Chondrocyte (in vitro differentiated cells): ENCODE results near the gene RXYLT1. TPM values are rescaled to one million over a fixed set of nuclear protein-coding genes. Genes with fewer than 3 reads are reported as not detected.

Experiments
- DNase-seq: peaks from one replicate; pipeline ENCODE4 v3.0.0; 2021; ENCODE audit warnings: mixed read lengths, low spot score
- H3K27ac Mint-ChIP-seq: one replicate; pipeline ENCODE4 v1.8.0; 2021; ENCODE audit warnings: mild to moderate bottlenecking, moderate library complexity, mixed read lengths; ENCODE audit not compliant: unreplicated experiment
- H3K27me3 Mint-ChIP-seq: 2 replicates; pipeline ENCODE4 v1.8.0; 2021; ENCODE audit warnings: low read depth, mixed read lengths
- H3K36me3 Mint-ChIP-seq: 2 replicates; pipeline ENCODE4 v1.8.0; 2021; ENCODE audit warnings: low read depth, mixed read lengths
- H3K4me1 Mint-ChIP-seq: 2 replicates; pipeline ENCODE4 v1.8.0; 2021; ENCODE audit warnings: low read depth, mild to moderate bottlenecking, mixed read lengths
- H3K4me3 Mint-ChIP-seq: one replicate; pipeline ENCODE4 v1.8.0; 2021; ENCODE audit warnings: mild to moderate bottlenecking, moderate library complexity, mixed read lengths; ENCODE audit not compliant: unreplicated experiment
- H3K9me3 Mint-ChIP-seq: 2 replicates; pipeline ENCODE4 v1.8.0; 2021; ENCODE audit warnings: low read depth, mixed read lengths
- CTCF ChIP-seq: fragments of 200-600 bp; sonication (generic); IDR thresholded peaks from 2 replicates; pipeline ENCODE4 v1.5.0; 2021; ENCODE audit warnings: antibody characterized with exemption, mild to moderate bottlenecking, moderate library complexity
- total RNA-seq: library from RNA; stranded (reverse); gene quantifications from 3 replicates; pipeline ENCODE4 v1.2.1, GENCODE V29; 2021

The RXYLT1 gene
- total RNA-seq, 1 donor from 2014 or later = 14.4 TPM

- H3K27ac Mint-ChIP-seq = no peak overlapping the region
- H3K36me3 Mint-ChIP-seq = no peaks in the 10 kb centered on the region
- H3K27me3 Mint-ChIP-seq = no peaks in the 10 kb centered on the region
- H3K4me3 Mint-ChIP-seq = no peak overlapping the region
- no peaks in the 10 kb centered on the region for H3K9me3 Mint-ChIP-seq
- TF ChIP-seq CTCF = no peak
- DNase-seq = no peak
- H3K4me1 Mint-ChIP-seq = peaks cover 11% of the 10 kb centered on the region
These were observed 75.6 kb downstream of the RXYLT1 start for GRCh38 chr12:63855299-63855698.

- DNase-seq = no peak
These were observed 78.3 kb downstream of the RXYLT1 start for GRCh38 chr12:63857771-63858670.

More at GRCh38 chr12:63857771-63858670, 78.3 kb downstream of the RXYLT1 start:
- Mint-ChIP-seq H3K4me1 (peaks cover 29% of the 10 kb centered on the region), H3K9me3 (no peaks in the 10 kb centered on the region), H3K36me3 (no peaks in the 10 kb centered on the region), H3K4me3 (peak overlapping the region; percentile 9), H3K27ac (peak overlapping the region; percentile 92), H3K27me3 (no peaks in the 10 kb centered on the region)
- no peak for TF ChIP-seq CTCF

Other genes with a start within 250 kb of the RXYLT1 start
- 6.7 to 8.9 TPM (median 6.9 TPM) in 3 replicates for gene DPY19L2, start 111.4 kb upstream of the RXYLT1 start, total RNA-seq
- gene SRGAP1, start 64.8 kb downstream of the RXYLT1 start, total RNA-seq = 13.0 to 14.7 TPM (median 13.2 TPM) in 3 replicates